A549 (cell line): ENCODE data around the gene STAG3. TPM values are rescaled to one million over a fixed set of nuclear protein-coding genes. Genes with fewer than 3 reads are reported as not detected.

Experiments used
- ATAC-seq, 2 experiments: fragments of 200-7000 bp in 1 of 2; fragments of >200 bp in 1 of 2; cut with Nextera tagmentation in 1 of 2; cut with Tn5 transposase in 1 of 2; 3 replicates each; pipeline versions ENCODE4 v1.8.0 to v1.9.1; 2018 to 2020; ENCODE audit warnings: mild to moderate bottlenecking in 1 of 2, moderate library complexity in 1 of 2
- CTCF ChIA-PET: fragments of 300-600 bp; sonication (Branson Sonifier 250); formaldehyde crosslinking; extraction: SDS; loops from one replicate; lab custom pipeline; 2021; ENCODE audit warnings: antibody characterized with exemption, inconsistent platforms; lab: Yijun Ruan, JAX
- POLR2A ChIA-PET: fragments of 350-600 bp; formaldehyde crosslinking; extraction: SDS; loops from one replicate; lab custom pipeline; 2021; ENCODE audit warnings: antibody characterized with exemption, inconsistent platforms; lab: Yijun Ruan, JAX
- DNase-seq, 2 experiments: peaks; one replicate each; pipeline versions ENCODE4 v3.0.0 to v3.0.0-alpha.2; 2011 to 2016; ENCODE audit warnings: low read depth in 1 of 2, low spot score in 1 of 2
- FAIRE-seq: peaks from 2 replicates; lab custom pipeline; 2011; peaks lifted over from hg19 to GRCh38; lab: Jason Lieb, UNC
- H3K27ac ChIP-seq, 2 experiments: fragments of >200 bp; sonication (Bioruptor Twin); formaldehyde crosslinking; 3 replicates each; pipeline ENCODE4 v1.5.1; 2016 to 2017
- H3K4me1 ChIP-seq: fragments of >200 bp; sonication (Bioruptor Twin); formaldehyde crosslinking; 3 replicates; pipeline ENCODE4 v1.6.1; 2016
- H3K4me2 ChIP-seq: fragments of >200 bp; sonication (Bioruptor Twin); formaldehyde crosslinking; 3 replicates; pipeline ENCODE4 v1.6.1; 2016
- H3K4me3 ChIP-seq: fragments of >200 bp; sonication (Bioruptor Twin); formaldehyde crosslinking; 3 replicates; pipeline ENCODE4 v1.5.1; 2016
- H3K9me3 ChIP-seq: fragments of >200 bp; sonication (Bioruptor Twin); formaldehyde crosslinking; 3 replicates; pipeline ENCODE4 v1.6.1; 2016
- ATOH8 ChIP-seq: fragments of 250-450 bp; sonication (Bioruptor Pico); IDR thresholded peaks from 2 replicates; pipeline ENCODE4 v1.5.0; 2020; ENCODE audit warnings: low read depth, mild to moderate bottlenecking, moderate library complexity
- BCL3 ChIP-seq: fragments of >200 bp; sonication (Bioruptor Twin); formaldehyde crosslinking; IDR thresholded peaks from 3 replicates; pipeline ENCODE4 v1.6.1; 2016
- BHLHE40 ChIP-seq: IDR thresholded peaks from 2 replicates; pipeline ENCODE4 v1.6.1; 2012; ENCODE audit warnings: low read depth, low read length, inconsistent platforms
- CBX2 ChIP-seq: fragments of 200-600 bp; sonication (generic); IDR thresholded peaks from 2 replicates; pipeline ENCODE4 v1.6.1; 2016; ENCODE audit warnings: low read depth, mild to moderate bottlenecking, borderline replicate concordance
- CBX8 ChIP-seq: fragments of 200-600 bp; sonication (generic); IDR thresholded peaks from 2 replicates; pipeline ENCODE4 v1.6.1; 2016
- CEBPB ChIP-seq, 2 experiments: fragments of >200 bp in 1 of 2; sonication (Bioruptor Twin) in 1 of 2; formaldehyde crosslinking in 1 of 2; IDR thresholded peaks; 2 replicates each; pipeline ENCODE4 v1.6.1; 2012 to 2016
- ELK1 ChIP-seq: fragments of 150-350 bp; IDR thresholded peaks from 2 replicates; pipeline ENCODE4 v1.6.1; 2014; ENCODE audit warnings: low read depth, mild to moderate bottlenecking, low read length
- EP300 ChIP-seq, 2 experiments: fragments of >200 bp; sonication (Bioruptor Twin); formaldehyde crosslinking; IDR thresholded peaks; 2 replicates in 1 of 2; 3 replicates in 1 of 2; pipeline ENCODE4 v1.6.1; 2016 to 2017
- HOXA7 ChIP-seq: fragments of 250-450 bp; sonication (Bioruptor Pico); IDR thresholded peaks from 2 replicates; pipeline ENCODE4 v1.5.0; 2020; ENCODE audit warnings: mild to moderate bottlenecking, moderate library complexity
- SMC3 ChIP-seq: fragments of >200 bp; sonication (Bioruptor Twin); formaldehyde crosslinking; IDR thresholded peaks from 3 replicates; pipeline ENCODE4 v1.6.1; 2018; ENCODE audit warnings: inconsistent platforms
- ZFP36 ChIP-seq: fragments of 450-650 bp; IDR thresholded peaks from 2 replicates; pipeline ENCODE4 v1.6.1; 2014; ENCODE audit warnings: borderline replicate concordance; ENCODE audit not compliant: partially characterized antibody
- ZSCAN20 ChIP-seq: fragments of 250-450 bp; sonication (Bioruptor Pico); IDR thresholded peaks from 2 replicates; pipeline ENCODE4 v1.8.0; 2022; ENCODE audit warnings: mild to moderate bottlenecking, moderate library complexity
- WGBS: methylation state at CpG from one replicate; pipeline ENCODE4 v1.1.6; 2017; ENCODE audit errors: missing lambda C conversion rate; 5-methylcytosine and 5-hydroxymethylcytosine counted together
- polyA plus RNA-seq, 4 experiments: library from polyadenylated mRNA; depleted of rRNA in 3 of 4; stranded (reverse); fragments of >200 nt; fragmentation: RNase III in 1 of 4; extraction: RNeasy Plus Mini Kit Qiagen cat#74134 plus additional on column Dnase treatment in 1 of 4; gene quantifications; 2 replicates in 3 of 4; 3 replicates in 1 of 4; pipeline ENCODE4 v1.2.3, GENCODE V29; 2011 to 2017

Gene STAG3
- polyA plus RNA-seq, 2 of the 4 experiments (the other 2 are of a cell fraction), result 0.25 to 0.50 TPM

GRCh38 chr7:100173806-100174495 lies 3.8 kb upstream of the STAG3 start:
- POLR2A ChIA-PET, result interaction anchor here (0.7 kb wide), 1 partner anchor 81 kb away, joined by 3 read pairs; no protein-coding TSS in a partner anchor
- Histone ChIP-seq H3K27ac (no peak overlapping the region), H3K4me1 (peaks cover 9% of the 10 kb centered on the region; the same call in 2 of the 3 replicates), H3K4me3 (no peak overlapping the region), H3K9me3 (no peaks in the 10 kb centered on the region; the same call in 2 of the 3 replicates), H3K4me2 (no peak overlapping the region)
- TF ChIP-seq ELK1 (no peak), CEBPB (IDR thresholded peaks at IDR 0.05) (no peak), ZFP36 (no peak)
- FAIRE-seq, result no peak
- CTCF ChIA-PET, result interaction anchor here (1.2 to 2.2 kb wide), 3 partner anchors 41 to 48 kb away, joined by 4 to 8 read pairs (median 5); no protein-coding TSS in a partner anchor
- WGBS, result 60% methylated on average over 4 of the region's 11 CpGs
- DNase-seq, result no peak
- ATAC-seq, result no peak

DNA sequence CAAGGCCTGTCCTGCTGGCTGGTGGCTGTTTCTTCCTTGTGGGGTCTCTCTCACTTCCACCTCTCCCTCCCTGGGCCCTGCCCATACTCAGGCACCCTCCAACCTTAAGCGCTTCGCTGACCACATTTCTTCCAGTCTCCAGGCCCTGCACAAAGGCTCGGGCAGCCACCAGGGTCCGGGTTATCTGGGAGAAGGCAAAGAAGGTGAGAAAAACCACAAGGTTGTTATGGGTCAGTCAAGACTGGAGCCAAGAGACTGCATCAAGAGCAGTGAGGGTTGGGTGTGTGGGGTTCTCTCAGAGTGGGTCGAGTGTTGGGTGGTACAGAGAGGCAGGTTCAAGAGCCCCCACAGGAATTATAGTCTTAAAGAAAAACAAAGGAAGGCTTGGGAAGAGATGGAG lies 3.1 kb upstream of the STAG3 start:
- FAIRE-seq, result no peak
- no peak for DNase-seq
- no peaks in the 10 kb centered on the region; the same call in 2 of the 3 replicates for H3K9me3 ChIP-seq
- no peak overlapping the region for H3K4me3 ChIP-seq
- TF ChIP-seq BCL3, result no peak
- no peak for TF ChIP-seq EP300 (IDR thresholded peaks at IDR 0.05)
- TF ChIP-seq CBX2, result no peak
- TF ChIP-seq ZSCAN20 (CRISPR knock-in tag), result no peak
- WGBS, result 73% methylated on average over 5 of the region's 5 CpGs
- CTCF ChIA-PET, result interaction anchor here (0.8 to 1.8 kb wide), 2 partner anchors 14 to 42 kb away, joined by 3 to 7 read pairs; no protein-coding TSS in a partner anchor
- POLR2A ChIA-PET, result no interaction called here
- H3K27ac ChIP-seq, result no peak overlapping the region
- no peak overlapping the region for H3K4me2 ChIP-seq
- ATAC-seq, result no peak
- H3K4me1 ChIP-seq, result peaks cover 9% of the 10 kb centered on the region; the same call in 2 of the 3 replicates

DNA sequence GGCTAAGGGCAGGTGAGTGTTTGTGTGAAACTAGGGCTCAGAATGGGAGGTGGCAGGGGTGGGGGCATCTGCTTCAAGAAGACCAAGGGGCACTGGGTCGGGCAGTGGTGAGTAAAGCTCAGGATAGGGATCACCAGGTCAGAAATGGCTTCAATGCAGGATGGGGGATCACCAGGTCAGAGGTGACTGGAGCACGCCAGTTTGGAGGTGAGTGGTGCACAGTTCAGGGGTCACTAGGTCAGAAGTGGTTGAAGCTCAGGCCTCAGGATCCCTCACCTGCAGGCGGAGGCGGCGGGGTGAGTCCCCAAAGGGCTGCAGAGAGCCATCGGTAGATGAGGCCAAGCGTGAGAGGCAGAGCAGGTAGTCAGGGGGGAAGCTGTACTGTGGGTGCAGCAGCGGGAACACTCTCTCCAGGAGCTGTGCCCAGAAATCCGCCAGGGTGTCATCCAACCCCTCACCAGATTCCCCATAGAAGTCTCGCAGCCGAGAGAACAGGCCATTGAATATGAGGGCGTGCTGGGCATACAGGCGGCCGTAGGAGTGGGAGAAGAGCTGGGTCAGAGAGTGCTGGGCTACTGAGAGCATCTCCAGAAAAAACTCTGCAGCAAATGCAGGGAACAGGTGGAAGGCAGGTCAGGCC lies 2.3 kb upstream of the STAG3 start:
- Histone ChIP-seq H3K4me3 (no peak overlapping the region), H3K4me2 (no peak overlapping the region), H3K4me1 (peaks cover 9% of the 10 kb centered on the region; the same call in 2 of the 3 replicates), H3K9me3 (no peaks in the 10 kb centered on the region; the same call in 2 of the 3 replicates), H3K27ac (no peak overlapping the region)
- CTCF ChIA-PET, result interaction anchor here (0.8 to 1.8 kb wide), 3 partner anchors 11 to 43 kb away, joined by 3 to 7 read pairs (median 3); no protein-coding TSS in a partner anchor
- ATAC-seq (no peak), FAIRE-seq (no peak), DNase-seq (no peak)
- WGBS, result 93% methylated on average over 14 of the region's 14 CpGs
- POLR2A ChIA-PET, result no interaction called here
- no peak for TF ChIP-seq HOXA7 (CRISPR knock-in tag)
- TF ChIP-seq ZSCAN20 (CRISPR knock-in tag), result no peak
- TF ChIP-seq BHLHE40, result no peak
- TF ChIP-seq SMC3, result no peak
- TF ChIP-seq CBX8, result no peak
- no peak for TF ChIP-seq ATOH8 (CRISPR knock-in tag)
- TF ChIP-seq ZFP36, result no peak
- no peak for TF ChIP-seq CEBPB (IDR thresholded peaks at IDR 0.05)
- TF ChIP-seq, all 56 proteins: peak for 0
